Hepatocyte (in vitro differentiated cells): Measurements from ENCODE around the gene GRM1. TPM values are rescaled to one million over a fixed set of nuclear protein-coding genes. Genes with fewer than 3 reads are reported as not detected.

Source experiments
- DNase-seq: peaks from one replicate; pipeline ENCODE4 v3.0.0-alpha.2; 2016; ENCODE audit warnings: low spot score
- H2AFZ ChIP-seq: fragments of 200-600 bp; sonication (generic); 2 replicates; pipeline ENCODE4 v1.6.0; 2016; ENCODE audit warnings: antibody characterized with exemption, mild to moderate bottlenecking
- H3K27ac ChIP-seq: fragments of 200-600 bp; sonication (generic); 2 replicates; pipeline ENCODE4 v1.5.1; 2016; ENCODE audit warnings: mild to moderate bottlenecking
- H3K27me3 ChIP-seq: fragments of 200-600 bp; sonication (generic); 2 replicates; pipeline ENCODE4 v1.6.1; 2016
- H3K36me3 ChIP-seq: fragments of 200-600 bp; sonication (generic); replicated peaks from 2 replicates; pipeline ENCODE4 v1.5.1; 2016; ENCODE audit warnings: low read depth; ENCODE audit not compliant: insufficient read depth
- H3K4me1 ChIP-seq: fragments of 200-600 bp; sonication (generic); 2 replicates; pipeline ENCODE4 v1.5.1; 2016; ENCODE audit warnings: mild to moderate bottlenecking, moderate library complexity; ENCODE audit not compliant: insufficient read depth
- H3K4me2 ChIP-seq: fragments of 200-600 bp; sonication (generic); 2 replicates; pipeline ENCODE4 v1.6.0; 2016
- H3K4me3 ChIP-seq: fragments of 200-600 bp; sonication (generic); 2 replicates; pipeline ENCODE4 v1.5.1; 2016; ENCODE audit warnings: mild to moderate bottlenecking
- H3K79me2 ChIP-seq: fragments of 200-600 bp; sonication (generic); 2 replicates; pipeline ENCODE4 v1.6.0; 2017; ENCODE audit warnings: mild to moderate bottlenecking
- H3K9me2 ChIP-seq: fragments of 200-600 bp; sonication (generic); replicated peaks from 2 replicates; pipeline ENCODE4 v1.6.0; 2017; ENCODE audit warnings: mild to moderate bottlenecking; ENCODE audit not compliant: insufficient read depth
- H3K9me3 ChIP-seq: fragments of 200-600 bp; sonication (generic); 2 replicates; pipeline ENCODE4 v1.5.1; 2016; ENCODE audit warnings: low read depth, mild to moderate bottlenecking
- H4K20me1 ChIP-seq: fragments of 200-600 bp; sonication (generic); 2 replicates; pipeline ENCODE4 v1.6.0; 2016; ENCODE audit warnings: mild to moderate bottlenecking; ENCODE audit not compliant: insufficient read depth, poor library complexity, severe bottlenecking
- EZH2 ChIP-seq: fragments of 200-600 bp; sonication (generic); IDR thresholded peaks from 2 replicates; pipeline ENCODE4 v1.6.1; 2016; ENCODE audit warnings: antibody characterized with exemption, mild to moderate bottlenecking, borderline replicate concordance
- EZH2phosphoT487 ChIP-seq: fragments of 200-600 bp; sonication (generic); IDR thresholded peaks from one replicate; pipeline ENCODE4 v1.6.1; 2018; ENCODE audit warnings: antibody characterized with exemption, mild to moderate bottlenecking, low read depth, moderate library complexity; ENCODE audit not compliant: unreplicated experiment, severe bottlenecking
- WGBS: methylation state at CpG from one replicate; pipeline ENCODE4 v1.1.6; 2016; ENCODE audit warnings: low lambda C conversion rate; ENCODE audit errors: missing lambda C conversion rate; 5-methylcytosine and 5-hydroxymethylcytosine counted together
- polyA plus RNA-seq: library from polyadenylated mRNA; unstranded; fragments of >200 nt; fragmentation: Nextera tagmentation; extraction: Ambion mirVana; gene quantifications from 2 replicates; pipeline ENCODE4 v1.2.1, GENCODE V29; 2016
- total RNA-seq: library from RNA; depleted of rRNA; stranded (reverse); fragments of >200 nt; gene quantifications from 2 replicates; pipeline ENCODE4 v1.2.3, GENCODE V29; 2014
- TF ChIP-seq, protein P1 (sequence below): fragments of 200-600 bp; sonication (generic); IDR thresholded peaks from 2 replicates; pipeline ENCODE4 v1.5.1; 2016; ENCODE audit warnings: antibody characterized with exemption, mild to moderate bottlenecking; ENCODE audit not compliant: poor library complexity

Gene GRM1
- total and polyA plus RNA-seq, 2 experiments from 2014 or later: 0.17 TPM; not detected in 1

DNA sequence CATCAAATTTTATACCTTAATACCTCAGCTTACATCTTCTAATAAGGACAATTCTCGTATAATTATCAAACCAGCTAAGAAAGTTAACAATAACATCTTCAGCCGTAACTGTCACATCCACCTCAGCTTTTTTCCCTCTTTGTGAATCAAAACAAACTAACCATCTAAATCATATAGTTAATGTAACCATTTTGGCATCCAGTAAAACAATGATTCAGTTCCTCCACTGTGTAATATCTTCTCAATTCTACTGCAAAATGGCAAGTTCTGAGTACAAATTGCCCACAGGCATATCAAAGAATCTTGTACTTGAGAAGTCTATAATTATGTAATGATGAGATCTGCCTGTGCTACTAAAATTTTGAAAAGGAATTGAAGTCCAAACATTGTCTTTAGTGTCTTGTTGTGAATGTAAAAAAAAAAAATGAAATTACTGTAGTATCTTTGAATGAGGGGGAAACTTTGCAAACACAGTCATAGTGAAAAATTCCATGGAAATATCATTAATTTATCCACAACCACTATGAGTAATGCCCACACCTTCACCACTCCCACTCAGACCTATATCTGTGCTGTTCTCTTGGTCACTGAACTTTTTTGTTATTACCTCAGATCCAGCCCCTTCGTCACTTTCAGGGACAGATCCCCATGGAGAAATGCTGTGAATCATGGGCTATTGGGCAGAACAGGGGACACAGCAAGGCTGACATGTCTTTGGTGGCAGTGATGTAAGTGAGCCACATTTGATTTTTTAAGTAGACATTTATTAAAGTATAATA is 336.1 kb downstream of the GRM1 start:
- Histone ChIP-seq H3K27me3 (no peaks in the 10 kb centered on the region), H3K36me3 (no peaks in the 10 kb centered on the region), H3K4me2 (no peak overlapping the region), H3K4me3 (no peak overlapping the region), H2AFZ (no peak overlapping the region), H3K9me2 (no peaks in the 10 kb centered on the region), H3K4me1 (no peaks in the 10 kb centered on the region), H3K27ac (no peak overlapping the region), H4K20me1 (no peaks in the 10 kb centered on the region), H3K9me3 (no peaks in the 10 kb centered on the region), H3K79me2 (no peaks in the 10 kb centered on the region)
- WGBS: 84% methylated on average over 3 of the region's 3 CpGs
- TF ChIP-seq EZH2 (no peak), EZH2phosphoT487 (no peak)
- TF ChIP-seq, protein P1, sequence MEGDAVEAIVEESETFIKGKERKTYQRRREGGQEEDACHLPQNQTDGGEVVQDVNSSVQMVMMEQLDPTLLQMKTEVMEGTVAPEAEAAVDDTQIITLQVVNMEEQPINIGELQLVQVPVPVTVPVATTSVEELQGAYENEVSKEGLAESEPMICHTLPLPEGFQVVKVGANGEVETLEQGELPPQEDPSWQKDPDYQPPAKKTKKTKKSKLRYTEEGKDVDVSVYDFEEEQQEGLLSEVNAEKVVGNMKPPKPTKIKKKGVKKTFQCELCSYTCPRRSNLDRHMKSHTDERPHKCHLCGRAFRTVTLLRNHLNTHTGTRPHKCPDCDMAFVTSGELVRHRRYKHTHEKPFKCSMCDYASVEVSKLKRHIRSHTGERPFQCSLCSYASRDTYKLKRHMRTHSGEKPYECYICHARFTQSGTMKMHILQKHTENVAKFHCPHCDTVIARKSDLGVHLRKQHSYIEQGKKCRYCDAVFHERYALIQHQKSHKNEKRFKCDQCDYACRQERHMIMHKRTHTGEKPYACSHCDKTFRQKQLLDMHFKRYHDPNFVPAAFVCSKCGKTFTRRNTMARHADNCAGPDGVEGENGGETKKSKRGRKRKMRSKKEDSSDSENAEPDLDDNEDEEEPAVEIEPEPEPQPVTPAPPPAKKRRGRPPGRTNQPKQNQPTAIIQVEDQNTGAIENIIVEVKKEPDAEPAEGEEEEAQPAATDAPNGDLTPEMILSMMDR: no peak
- DNase-seq: no peak

DNA sequence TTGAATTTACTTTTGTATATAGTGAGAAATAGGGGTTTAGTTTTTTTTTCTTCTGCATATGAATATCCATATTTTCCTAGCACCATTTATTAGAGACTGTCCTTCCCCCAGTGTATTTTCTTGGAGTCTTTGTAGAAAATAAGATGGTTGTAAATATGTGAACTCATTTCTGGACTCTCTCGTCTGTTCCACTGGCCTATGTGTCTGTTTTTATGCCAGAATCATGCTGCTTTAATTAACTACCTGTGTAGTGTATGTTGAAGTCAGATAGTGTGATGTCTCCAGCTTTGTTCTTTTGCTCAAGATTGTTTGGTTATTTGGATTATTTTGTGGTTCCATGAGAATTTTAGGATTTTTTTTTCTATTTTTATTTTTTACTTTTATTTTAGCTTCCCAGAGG is 338.2 kb downstream of the GRM1 start:
- WGBS: 88% methylated on average over 1 of the region's 1 CpG
- Histone ChIP-seq H3K9me3 (no peaks in the 10 kb centered on the region), H3K9me2 (no peaks in the 10 kb centered on the region), H3K79me2 (no peaks in the 10 kb centered on the region), H3K36me3 (no peaks in the 10 kb centered on the region), H3K27me3 (no peaks in the 10 kb centered on the region), H2AFZ (no peak overlapping the region), H3K27ac (no peak overlapping the region), H3K4me3 (no peak overlapping the region), H3K4me1 (no peaks in the 10 kb centered on the region), H4K20me1 (no peaks in the 10 kb centered on the region), H3K4me2 (no peak overlapping the region)
- TF ChIP-seq EZH2 (no peak), EZH2phosphoT487 (no peak)
- TF ChIP-seq, protein P1: no peak
- no peak for DNase-seq

DNA sequence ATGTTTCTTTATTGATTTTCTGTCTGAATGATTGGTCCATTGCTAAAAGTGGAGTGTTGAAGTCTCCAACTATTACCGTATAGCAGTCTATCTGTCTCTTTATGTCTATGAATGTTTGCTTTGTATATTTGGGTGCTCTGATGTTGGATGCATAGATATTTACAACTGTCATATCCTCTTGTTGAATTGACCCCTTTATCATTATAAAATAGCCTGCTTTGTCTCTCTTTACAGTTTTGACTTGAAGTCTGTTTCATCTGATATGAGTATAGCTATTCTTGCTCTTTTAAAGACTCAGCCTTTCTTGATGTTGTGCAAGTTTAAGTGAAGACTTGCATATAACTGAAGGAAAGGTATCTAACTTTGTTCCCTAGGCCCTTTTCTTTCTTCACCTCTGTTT is 341.0 kb downstream of the GRM1 start:
- TF ChIP-seq EZH2phosphoT487: no peak
- TF ChIP-seq, protein P1: no peak
- TF ChIP-seq EZH2: no peak
- H3K79me2 ChIP-seq: no peaks in the 10 kb centered on the region
- H4K20me1 ChIP-seq: no peaks in the 10 kb centered on the region
- H3K36me3 ChIP-seq: no peaks in the 10 kb centered on the region
- no peaks in the 10 kb centered on the region for H3K4me1 ChIP-seq
- no peaks in the 10 kb centered on the region for H3K9me2 ChIP-seq
- H3K9me3 ChIP-seq: no peaks in the 10 kb centered on the region
- H2AFZ ChIP-seq: no peak overlapping the region
- H3K4me3 ChIP-seq: no peak overlapping the region
- H3K27me3 ChIP-seq: no peaks in the 10 kb centered on the region
- no peak overlapping the region for H3K4me2 ChIP-seq
- 92% methylated on average over 1 of the region's 1 CpG for WGBS
- H3K27ac ChIP-seq: no peak overlapping the region
- DNase-seq: no peak
